ENCODE data around the gene NLE1. TPM values are rescaled to one million over a fixed set of nuclear protein-coding genes. Genes with fewer than 3 reads are reported as not detected.
"Not testable (repeated sequence)": the region's sequence is repeated elsewhere in the genome, so short reads cannot be mapped to it uniquely, and the experiment has no call there.

Gene NLE1
- total RNA-seq, 1 experiment from 2014 or later = 78.8 TPM

- no peak for DNase-seq (ENCODE audit: low spot score)
Measured at GRCh38 chr17:35162755-35163154, 20.7 kb upstream of the NLE1 start.

- DNase-seq (ENCODE audit: low spot score) = no peak
Measured at GRCh38 chr17:35161281-35161761, 19.2 kb upstream of the NLE1 start.

GRCh38 chr17:35160354-35161201 is 18.5 kb upstream of the NLE1 start:
- no peak for DNase-seq (ENCODE audit: low spot score)

GRCh38 chr17:35159940-35160339 is 17.8 kb upstream of the NLE1 start:
- no peak for DNase-seq (ENCODE audit: low spot score)

- DNase-seq (ENCODE audit: low spot score) = no peak
Measured at GRCh38 chr17:35155246-35155645, 13.1 kb upstream of the NLE1 start.

- DNase-seq (ENCODE audit: low spot score) = no peak
Measured at GRCh38 chr17:35154196-35155165, 12.4 kb upstream of the NLE1 start.

GRCh38 chr17:35152421-35153140 is 10.5 kb upstream of the NLE1 start:
- DNase-seq (ENCODE audit: low spot score) = no peak

GRCh38 chr17:35151080-35151479 is 9.0 kb upstream of the NLE1 start:
- not testable (repeated sequence) for DNase-seq (ENCODE audit: low spot score)

- DNase-seq (ENCODE audit: low spot score) = no peak
Measured at GRCh38 chr17:35149941-35150340, 7.8 kb upstream of the NLE1 start.

- DNase-seq (ENCODE audit: low spot score) = no peak
Measured at GRCh38 chr17:35148144-35148543, 6.0 kb upstream of the NLE1 start.

- DNase-seq (ENCODE audit: low spot score) = no peak
Measured at GRCh38 chr17:35147375-35147905, 5.3 kb upstream of the NLE1 start, which contains the start of gene UNC45B. Gene UNC45B (plus strand): TSS chr17:35147817. CDS start chr17:35148264, 447 bp downstream.

GRCh38 chr17:35146214-35146833 is 4.2 kb upstream of the NLE1 start:
- no peak for DNase-seq (ENCODE audit: low spot score)

GRCh38 chr17:35144840-35145239 is 2.7 kb upstream of the NLE1 start:
- DNase-seq (ENCODE audit: low spot score) = no peak

- DNase-seq (ENCODE audit: low spot score) = no peak
Measured at GRCh38 chr17:35142467-35142796, 329 bp upstream of the NLE1 start.

- DNase-seq (ENCODE audit: low spot score) = no peak
Measured at GRCh38 chr17:35138218-35138617, 3.9 kb downstream of the NLE1 start.

- DNase-seq (ENCODE audit: low spot score) = no peak
Measured at GRCh38 chr17:35135322-35135721, 6.8 kb downstream of the NLE1 start.

- DNase-seq (ENCODE audit: low spot score) = no peak
Measured at GRCh38 chr17:35132816-35133550, 9.1 kb downstream of the NLE1 start.

GRCh38 chr17:35132099-35132498 is 10.0 kb downstream of the NLE1 start:
- no peak for DNase-seq (ENCODE audit: low spot score)

GRCh38 chr17:35130392-35130791 is 11.7 kb downstream of the NLE1 start:
- no peak for DNase-seq (ENCODE audit: low spot score)

- no peak for DNase-seq (ENCODE audit: low spot score)
Measured at GRCh38 chr17:35129973-35130351, 12.1 kb downstream of the NLE1 start.
